HEK293 (cell line): ENCODE measurements around the gene CAP2.

ENCODE experiments used
- CTCF ChIA-PET: fragments of 350-600 bp; formaldehyde crosslinking; extraction: SDS; loops from one replicate; lab custom pipeline; 2021; ENCODE audit warnings: antibody characterized with exemption; lab: Yijun Ruan, JAX
- POLR2A ChIA-PET: fragments of 300-600 bp; formaldehyde crosslinking; extraction: SDS; loops from one replicate; lab custom pipeline; 2020; ENCODE audit warnings: antibody characterized with exemption, inconsistent platforms; lab: Yijun Ruan, JAX
- H3K27ac ChIP-seq: fragments of 200-500 bp; sonication (Bioruptor generic); 2 replicates; pipeline ENCODE4 v1.5.1; 2014; ENCODE audit warnings: low read depth, low read length, control low read depth, inconsistent platforms; ENCODE audit errors: extremely low read depth
- H3K36me3 ChIP-seq, 2 experiments: fragments of 200-500 bp in 1 of 2; sonication (Bioruptor generic) in 1 of 2; 1 replicate in 1 of 2; 2 replicates in 1 of 2; pipeline ENCODE4 v1.5.1; 2014 to 2017; ENCODE audit warnings: inconsistent platforms in 2 of 2, low read length in 2 of 2; ENCODE audit not compliant: control insufficient read depth in 2 of 2, insufficient read depth in 1 of 2
- H3K4me1 ChIP-seq: fragments of 200-500 bp; sonication (Bioruptor generic); 2 replicates; pipeline ENCODE4 v1.5.1; 2014; ENCODE audit warnings: mild to moderate bottlenecking, low read length, inconsistent platforms; ENCODE audit not compliant: control insufficient read depth, insufficient read depth
- H3K4me3 ChIP-seq: 2 replicates; pipeline ENCODE4 v1.5.1; 2011; ENCODE audit warnings: low read depth, mild to moderate bottlenecking, control low read depth, low read length, moderate library complexity
- H3K9me3 ChIP-seq: fragments of 200-500 bp; sonication (Bioruptor generic); 2 replicates; pipeline ENCODE4 v1.5.1; 2014; ENCODE audit warnings: low read depth, low read length, inconsistent platforms; ENCODE audit not compliant: control insufficient read depth, insufficient read depth
- KLF16 ChIP-seq: fragments of 450-650 bp; formaldehyde crosslinking; IDR thresholded peaks from 2 replicates; pipeline ENCODE4 v1.5.1; 2017; ENCODE audit warnings: missing biosample characterization, missing genetic modification characterization
- MYNN ChIP-seq: fragments of 450-650 bp; formaldehyde crosslinking; IDR thresholded peaks from 2 replicates; pipeline ENCODE4 v1.5.1; 2016; ENCODE audit warnings: missing biosample characterization, missing genetic modification characterization, borderline replicate concordance
- MZF1 ChIP-seq: fragments of 450-650 bp; formaldehyde crosslinking; IDR thresholded peaks from 2 replicates; pipeline ENCODE4 v1.5.1; 2017; ENCODE audit warnings: missing biosample characterization, missing genetic modification characterization, borderline replicate concordance
- OSR2 ChIP-seq: fragments of 450-650 bp; formaldehyde crosslinking; IDR thresholded peaks from 2 replicates; pipeline ENCODE4 v1.5.1; 2016; ENCODE audit warnings: missing biosample characterization, missing genetic modification characterization
- PRDM10 ChIP-seq: fragments of 450-650 bp; formaldehyde crosslinking; IDR thresholded peaks from 2 replicates; pipeline ENCODE4 v1.5.1; 2016; ENCODE audit warnings: missing biosample characterization, missing genetic modification characterization
- RBAK ChIP-seq: fragments of 450-650 bp; formaldehyde crosslinking; IDR thresholded peaks from 2 replicates; pipeline ENCODE4 v1.5.1; 2016; ENCODE audit warnings: missing biosample characterization, missing genetic modification characterization
- TRIM28 ChIP-seq: IDR thresholded peaks from 2 replicates; pipeline ENCODE4 v1.6.1; 2011; ENCODE audit warnings: low read length, control low read depth, borderline replicate concordance
- ZBTB21 ChIP-seq: fragments of 450-650 bp; formaldehyde crosslinking; IDR thresholded peaks from 2 replicates; pipeline ENCODE4 v1.5.1; 2017; ENCODE audit warnings: missing biosample characterization, missing genetic modification characterization
- ZFHX2 ChIP-seq: fragments of 450-650 bp; formaldehyde crosslinking; conservative IDR thresholded peaks from 2 replicates; pipeline ENCODE4 v1.5.1; 2016; ENCODE audit warnings: missing biosample characterization, missing genetic modification characterization
- ZFP3 ChIP-seq: fragments of 450-650 bp; formaldehyde crosslinking; IDR thresholded peaks from 2 replicates; pipeline ENCODE4 v1.5.1; 2016; ENCODE audit warnings: low read depth, missing biosample characterization, missing genetic modification characterization
- ZNF10 ChIP-seq: fragments of 450-650 bp; formaldehyde crosslinking; IDR thresholded peaks from 2 replicates; pipeline ENCODE4 v1.5.1; 2017; ENCODE audit warnings: missing biosample characterization, missing genetic modification characterization
- ZNF114 ChIP-seq: fragments of 450-650 bp; formaldehyde crosslinking; IDR thresholded peaks from 2 replicates; pipeline ENCODE4 v1.5.0; 2017; ENCODE audit warnings: missing biosample characterization, missing genetic modification characterization
- ZNF132 ChIP-seq: fragments of 450-650 bp; formaldehyde crosslinking; IDR thresholded peaks from 2 replicates; pipeline ENCODE4 v1.5.1; 2017; ENCODE audit warnings: missing biosample characterization, missing genetic modification characterization, borderline replicate concordance
- ZNF16 ChIP-seq: fragments of 450-650 bp; formaldehyde crosslinking; IDR thresholded peaks from 2 replicates; pipeline ENCODE4 v1.5.1; 2016; ENCODE audit warnings: low read depth, missing biosample characterization, missing genetic modification characterization
- ZNF24 ChIP-seq: fragments of 450-650 bp; formaldehyde crosslinking; IDR thresholded peaks from 2 replicates; pipeline ENCODE4 v1.5.1; 2016; ENCODE audit warnings: missing biosample characterization, missing genetic modification characterization
- ZNF366 ChIP-seq: fragments of 450-650 bp; formaldehyde crosslinking; conservative IDR thresholded peaks from 2 replicates; pipeline ENCODE4 v1.5.1; 2016; ENCODE audit warnings: missing biosample characterization, missing genetic modification characterization
- ZNF394 ChIP-seq: fragments of 450-650 bp; formaldehyde crosslinking; IDR thresholded peaks from 2 replicates; pipeline ENCODE4 v1.5.1; 2016; ENCODE audit warnings: missing biosample characterization, missing genetic modification characterization, mild to moderate bottlenecking, moderate library complexity, borderline replicate concordance
- ZNF433 ChIP-seq: fragments of 450-650 bp; formaldehyde crosslinking; IDR thresholded peaks from 2 replicates; pipeline ENCODE4 v1.5.1; 2016; ENCODE audit warnings: missing biosample characterization, missing genetic modification characterization, low read depth
- ZNF510 ChIP-seq: fragments of 450-650 bp; formaldehyde crosslinking; IDR thresholded peaks from 2 replicates; pipeline ENCODE4 v1.5.1; 2018; ENCODE audit warnings: mild to moderate bottlenecking, missing genetic modification characterization, missing biosample characterization; ENCODE audit not compliant: insufficient replicate concordance
- ZNF530 ChIP-seq: fragments of 450-650 bp; formaldehyde crosslinking; IDR thresholded peaks from 2 replicates; pipeline ENCODE4 v1.5.1; 2016; ENCODE audit warnings: low read depth, missing biosample characterization, missing genetic modification characterization
- ZNF596 ChIP-seq: fragments of 450-650 bp; IDR thresholded peaks from 2 replicates; pipeline ENCODE4 v1.5.0; 2018; ENCODE audit warnings: missing biosample characterization, mild to moderate bottlenecking, missing genetic modification characterization, moderate library complexity
- ZNF623 ChIP-seq: fragments of 450-650 bp; formaldehyde crosslinking; IDR thresholded peaks from 2 replicates; pipeline ENCODE4 v1.5.1; 2016; ENCODE audit warnings: missing biosample characterization, missing genetic modification characterization
- ZNF639 ChIP-seq: fragments of 450-650 bp; formaldehyde crosslinking; IDR thresholded peaks from 2 replicates; pipeline ENCODE4 v1.5.1; 2016; ENCODE audit warnings: missing biosample characterization, missing genetic modification characterization
- ZSCAN30 ChIP-seq: fragments of 450-650 bp; IDR thresholded peaks from 2 replicates; pipeline ENCODE4 v1.5.1; 2018; ENCODE audit warnings: missing biosample characterization, mild to moderate bottlenecking, missing genetic modification characterization, moderate library complexity
- ZSCAN4 ChIP-seq: fragments of 450-650 bp; formaldehyde crosslinking; IDR thresholded peaks from 2 replicates; pipeline ENCODE4 v1.5.1; 2017; ENCODE audit warnings: missing biosample characterization, missing genetic modification characterization
- TF ChIP-seq, protein P1 (sequence below): fragments of 450-650 bp; formaldehyde crosslinking; IDR thresholded peaks from 2 replicates; pipeline ENCODE4 v1.5.1; 2017; ENCODE audit warnings: missing biosample characterization, missing genetic modification characterization
- TF ChIP-seq, protein P2 (sequence below): fragments of 450-650 bp; formaldehyde crosslinking; optimal IDR thresholded peaks from 2 replicates; pipeline ENCODE3; 2016; ENCODE audit warnings: missing biosample characterization, mild to moderate bottlenecking, missing genetic modification characterization

The CAP2 gene

GRCh38 chr6:17472653-17473183, 79.3 kb downstream of the CAP2 start (continued):
- TF ChIP-seq ZNF639 (tag by site-specific recombination) (peak; percentile 92), ZSCAN4 (tag by site-specific recombination) (no peak), RBAK (tag by site-specific recombination) (no peak)

DNA sequence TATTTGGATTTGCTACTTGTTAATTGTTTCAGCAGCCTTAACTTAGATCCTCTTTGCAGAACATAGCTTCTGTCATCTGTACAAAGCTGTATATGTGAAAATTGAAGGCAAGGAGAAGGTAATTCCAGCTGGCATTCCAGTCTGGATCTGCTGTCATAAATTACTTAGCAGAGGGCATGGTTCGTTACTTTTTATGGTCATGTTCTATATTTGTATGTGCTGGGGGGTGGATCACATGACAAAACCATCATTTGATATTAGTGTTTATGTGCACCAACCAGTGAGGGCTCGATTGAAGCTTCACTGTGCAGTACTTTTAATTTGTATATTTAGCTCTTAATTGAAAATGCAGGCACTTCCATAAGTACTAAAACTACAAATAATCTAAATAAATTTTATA, 80.2 kb downstream of the CAP2 start:
- ChIA-PET POLR2A (interaction anchor here (0.6 to 0.7 kb wide), 2 partner anchors 55 to 136 kb away, joined by 3 to 9 read pairs; no protein-coding TSS in a partner anchor), CTCF (interaction anchor here (0.5 kb wide), 1 partner anchor 329 kb away, joined by 9 read pairs; no protein-coding TSS in a partner anchor)
- no peak overlapping the region for H3K4me3 ChIP-seq
- TF ChIP-seq, protein P1, sequence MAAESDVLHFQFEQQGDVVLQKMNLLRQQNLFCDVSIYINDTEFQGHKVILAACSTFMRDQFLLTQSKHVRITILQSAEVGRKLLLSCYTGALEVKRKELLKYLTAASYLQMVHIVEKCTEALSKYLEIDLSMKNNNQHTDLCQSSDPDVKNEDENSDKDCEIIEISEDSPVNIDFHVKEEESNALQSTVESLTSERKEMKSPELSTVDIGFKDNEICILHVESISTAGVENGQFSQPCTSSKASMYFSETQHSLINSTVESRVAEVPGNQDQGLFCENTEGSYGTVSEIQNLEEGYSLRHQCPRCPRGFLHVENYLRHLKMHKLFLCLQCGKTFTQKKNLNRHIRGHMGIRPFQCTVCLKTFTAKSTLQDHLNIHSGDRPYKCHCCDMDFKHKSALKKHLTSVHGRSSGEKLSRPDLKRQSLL (tag by site-specific recombination), result no peak
- TF ChIP-seq ZNF596 (peak; percentile 62; the same call in 1 of the 2 replicates), TRIM28 (no peak; the same call in 1 of the 2 replicates), ZNF366 (peak; percentile 66; the same call in 1 of the 2 replicates), ZNF114 (tag by site-specific recombination) (no peak), MZF1 (tag by site-specific recombination) (no peak), ZBTB21 (tag by site-specific recombination) (no peak), ZNF530 (tag by site-specific recombination) (no peak), OSR2 (tag by site-specific recombination) (peak; percentile 99), ZNF394 (tag by site-specific recombination) (peak; percentile 59; the same call in 1 of the 2 replicates), ZFP3 (no peak), ZNF10 (tag by site-specific recombination) (peak; percentile 83), KLF16 (tag by site-specific recombination) (no peak), MYNN (tag by site-specific recombination) (peak; percentile 93), ZNF433 (no peak), PRDM10 (tag by site-specific recombination) (no peak), ZNF510 (tag by site-specific recombination) (no peak), ZNF132 (tag by site-specific recombination) (no peak), ZNF623 (tag by site-specific recombination) (no peak), ZSCAN30 (tag by site-specific recombination) (peak; percentile 77), ZNF16 (tag by site-specific recombination) (no peak), ZFHX2 (tag by site-specific recombination) (peak; percentile 24; the same call in 1 of the 2 replicates), ZNF24 (tag by site-specific recombination) (peak; percentile 73; the same call in 1 of the 2 replicates)
- TF ChIP-seq, protein P2, sequence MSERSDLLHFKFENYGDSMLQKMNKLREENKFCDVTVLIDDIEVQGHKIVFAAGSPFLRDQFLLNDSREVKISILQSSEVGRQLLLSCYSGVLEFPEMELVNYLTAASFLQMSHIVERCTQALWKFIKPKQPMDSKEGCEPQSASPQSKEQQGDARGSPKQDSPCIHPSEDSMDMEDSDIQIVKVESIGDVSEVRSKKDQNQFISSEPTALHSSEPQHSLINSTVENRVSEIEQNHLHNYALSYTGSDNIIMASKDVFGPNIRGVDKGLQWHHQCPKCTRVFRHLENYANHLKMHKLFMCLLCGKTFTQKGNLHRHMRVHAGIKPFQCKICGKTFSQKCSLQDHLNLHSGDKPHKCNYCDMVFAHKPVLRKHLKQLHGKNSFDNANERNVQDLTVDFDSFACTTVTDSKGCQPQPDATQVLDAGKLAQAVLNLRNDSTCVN (tag by site-specific recombination), result no peak

More for the DNA sequence above, 80.2 kb downstream of the CAP2 start:
- no peaks in the 10 kb centered on the region for H3K36me3 ChIP-seq
- peaks cover 30% of the 10 kb centered on the region for H3K4me1 ChIP-seq
- peak overlapping the region; percentile 50; the same call in 1 of the 2 replicates for H3K27ac ChIP-seq
- no peaks in the 10 kb centered on the region for H3K9me3 ChIP-seq
